Esophagus squamous epithelium (tissue), 4 donors: Measurements from ENCODE around the gene SPEN.

Experiments
- CTCF ChIP-seq, 6 experiments: fragments of 450-650 bp in 4 of 6; fragments of 200-600 bp in 2 of 6; sonication (generic) in 2 of 6; IDR thresholded peaks; one replicate each; pipeline ENCODE4 v1.5.1; 2016 to 2019; ENCODE audit warnings: antibody characterized with exemption in 6 of 6, mild to moderate bottlenecking in 4 of 6, moderate library complexity in 4 of 6
- POLR2A ChIP-seq, 4 donors: fragments of 450-650 bp; IDR thresholded peaks; one replicate each; pipeline ENCODE4 v1.6.1; 2017; ENCODE audit warnings: antibody characterized with exemption in 4 of 4, mild to moderate bottlenecking in 4 of 4, moderate library complexity in 3 of 4

GRCh38 chr1:15963968-15964648, 116.6 kb downstream of the SPEN start:
- no peak for TF ChIP-seq CTCF (IDR thresholded peaks at IDR 0.05)
- no peak for TF ChIP-seq POLR2A (IDR thresholded peaks at IDR 0.05)
